Measurements from ENCODE around the gene RAB9A. TPM values are rescaled to one million over a fixed set of nuclear protein-coding genes. Genes with fewer than 3 reads are reported as not detected.

RAB9A gene
- total and polyA plus RNA-seq, 2 donors (not counting 3 experiments of a cell fraction or from before 2014, with no cell fraction given), result 11.5 to 19.2 TPM

DNA sequence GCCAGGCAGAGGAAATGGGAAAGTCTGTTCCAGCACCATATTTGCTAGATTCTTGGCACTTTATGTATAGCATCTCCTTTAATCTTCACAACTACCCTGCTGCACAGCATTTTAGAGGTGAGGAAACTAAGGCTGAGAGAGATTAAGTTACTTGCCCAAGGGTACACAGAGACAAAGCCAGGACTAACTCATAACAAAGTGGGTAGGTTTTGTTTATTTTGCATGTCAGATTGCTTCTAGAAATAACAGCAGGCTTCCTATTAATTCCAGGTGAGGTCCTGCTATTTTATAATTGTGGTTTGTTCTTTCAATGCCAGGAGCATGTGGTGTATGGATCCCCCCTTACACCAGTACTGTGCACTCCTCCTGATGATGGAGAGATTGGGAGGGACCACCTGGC, 21.0 kb upstream of the RAB9A start:
- H4K20me1 ChIP-seq (replicated peaks; ENCODE audit: control insufficient read depth, extremely low read depth, insufficient read depth, low read length), result no peaks in the 10 kb centered on the region
- no peak overlapping the region for H3K4me3 ChIP-seq (replicated peaks in 1 of 3; ENCODE audit: insufficient read depth in 1 of 3, low read depth in 1 of 3, low read length in 3 of 3)
- H3K9me3 ChIP-seq (replicated peaks; ENCODE audit: control insufficient read depth, insufficient read depth, low read length), result no peaks in the 10 kb centered on the region
- FAIRE-seq (no peak), DNase-seq (ENCODE audit: low read depth, low spot score) (no peak)
- no TSS peak for BruUV-seq (replicated peaks)
- H3K9ac ChIP-seq (replicated peaks; ENCODE audit: extremely low read depth, insufficient read depth, low read length), result no peak overlapping the region
- no peak for TF ChIP-seq CTCF (IDR thresholded peaks at IDR 0.05; ENCODE audit: extremely low read depth in 1 of 2, insufficient read depth in 1 of 2, low read depth in 1 of 2, low read length in 2 of 2)
- TF ChIP-seq POLR2AphosphoS5 (IDR thresholded peaks at IDR 0.05; ENCODE audit: insufficient read depth, low read depth, low read length), result no peak
- TF ChIP-seq JUN (IDR thresholded peaks at IDR 0.05; ENCODE audit: borderline replicate concordance, insufficient read depth, insufficient read length, low read depth), result no peak
- TF ChIP-seq EZH2 (IDR thresholded peaks at IDR 0.05; ENCODE audit: borderline replicate concordance, low read depth, low read length, severe bottlenecking), result no peak
- TF ChIP-seq POLR2A (IDR thresholded peaks at IDR 0.05; ENCODE audit: low read depth, low read length), result no peak
- no peak for TF ChIP-seq GATA2 (IDR thresholded peaks at IDR 0.05; ENCODE audit: insufficient read depth, insufficient read length, low read depth, low read length)
- no peak for TF ChIP-seq FOS (IDR thresholded peaks at IDR 0.05; ENCODE audit: borderline replicate concordance, insufficient read depth, low read length)
- no peak for TF ChIP-seq MYC (IDR thresholded peaks at IDR 0.05; ENCODE audit: low read depth, low read length)
- TF ChIP-seq, protein P1, sequence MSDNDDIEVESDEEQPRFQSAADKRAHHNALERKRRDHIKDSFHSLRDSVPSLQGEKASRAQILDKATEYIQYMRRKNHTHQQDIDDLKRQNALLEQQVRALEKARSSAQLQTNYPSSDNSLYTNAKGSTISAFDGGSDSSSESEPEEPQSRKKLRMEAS (IDR thresholded peaks at IDR 0.05; ENCODE audit: insufficient read depth, insufficient read length), result no peak
- no peaks in the 10 kb centered on the region for H3K4me1 ChIP-seq (ENCODE audit: control insufficient read depth, extremely low read depth, insufficient read depth, low read length)
- no peaks in the 10 kb centered on the region for H3K79me2 ChIP-seq (ENCODE audit: control insufficient read depth, insufficient read depth, low read length)
- ChIA-PET POLR2A (no interaction called here), CTCF (no interaction called here)
- no peaks in the 10 kb centered on the region for H3K36me3 ChIP-seq (ENCODE audit: control insufficient read depth in 2 of 2, extremely low read depth in 1 of 2, insufficient read depth in 2 of 2, low read length in 2 of 2)
- dilution Hi-C loops (cut with MboI; ENCODE audit: extremely low pct_ligation_motif_present, low sequenced_read_pairs), result no loop called here
- intact Hi-C loops (cut with micrococcal nuclease), result no loop called here
- H3K27ac ChIP-seq (ENCODE audit: insufficient read depth, low read depth, low read length), result no peak overlapping the region
- H3K4me2 ChIP-seq (ENCODE audit: insufficient read depth, low read length), result no peak overlapping the region
- no peaks in the 10 kb centered on the region for H3K9me1 ChIP-seq (replicated peaks; ENCODE audit: control insufficient read depth, extremely low read depth, insufficient read depth, low read length)
- H2AFZ ChIP-seq (ENCODE audit: low read depth, low read length), result no peak overlapping the region
- H3K27me3 ChIP-seq (ENCODE audit: control insufficient read depth in 2 of 2, insufficient read depth in 2 of 2, low read length in 2 of 2), result no peaks in the 10 kb centered on the region
